HepG2 (cell line): ENCODE data around the gene SCNM1. TPM values are rescaled to one million over a fixed set of nuclear protein-coding genes. Genes with fewer than 3 reads are reported as not detected.

Experiments used
- ATAC-seq: fragments of 200-7000 bp; cut with Tn5 transposase; 3 replicates; pipeline ENCODE4 v1.9.1; 2020; ENCODE audit warnings: mild to moderate bottlenecking, moderate library complexity
- BruUV-seq: library from RNA; stranded (reverse); fragments of 400-500 nt; replicated peaks from 2 replicates; lab custom pipeline; 2021; lab: Mats Ljungman, UMichigan
- CTCF ChIA-PET: fragments of 300-600 bp; formaldehyde crosslinking; extraction: SDS; loops from one replicate; lab custom pipeline; 2021; ENCODE audit warnings: low total read pairs, inconsistent platforms, low intra/inter-chr PET ratio; lab: Yijun Ruan, JAX
- POLR2A ChIA-PET: fragments of 350-600 bp; sonication (Branson Sonifier 250); formaldehyde crosslinking; loops from one replicate; lab custom pipeline; 2020; ENCODE audit warnings: antibody characterized with exemption, inconsistent platforms; lab: Yijun Ruan, JAX
- DNase-seq: peaks from one replicate; pipeline ENCODE4 v3.0.0-alpha.2; 2015; ENCODE audit warnings: low spot score
- FAIRE-seq: peaks from 3 replicates; lab custom pipeline; 2011; peaks lifted over from hg19 to GRCh38; lab: Jason Lieb, UNC
- H2AFZ ChIP-seq: one replicate; pipeline ENCODE4 v1.6.1; 2011; ENCODE audit warnings: low read length, inconsistent platforms
- H3K27ac ChIP-seq: fragments of 300-600 bp; 3 replicates; pipeline ENCODE4 v1.8.0; 2011; ENCODE audit warnings: mixed run types, mild to moderate bottlenecking, mixed read lengths, low read length, inconsistent platforms; ENCODE audit not compliant: insufficient read depth; ENCODE audit errors: extremely low read length
- H3K27me3 ChIP-seq, 2 experiments: fragments of 200-600 bp in 1 of 2; 2 replicates in 1 of 2; 3 replicates in 1 of 2; pipeline versions ENCODE4 v1.6.0 to v1.8.0; 2011; ENCODE audit warnings: low read length in 2 of 2, mild to moderate bottlenecking in 2 of 2, moderate library complexity in 2 of 2, inconsistent platforms in 1 of 2; ENCODE audit not compliant: insufficient read depth in 2 of 2, control insufficient read depth in 1 of 2
- H3K36me3 ChIP-seq, 2 experiments: fragments of 200-600 bp in 1 of 2; replicated peaks in 1 of 2; 2 replicates in 1 of 2; 3 replicates in 1 of 2; pipeline versions ENCODE4 v1.5.1 to v1.8.0; 2011; ENCODE audit warnings: low read length in 2 of 2, inconsistent platforms in 1 of 2; ENCODE audit not compliant: insufficient read depth in 2 of 2, control insufficient read depth in 1 of 2
- H3K4me1 ChIP-seq: 2 replicates; pipeline ENCODE4 v1.5.1; 2012; ENCODE audit warnings: low read length, inconsistent platforms; ENCODE audit not compliant: insufficient read depth
- H3K4me2 ChIP-seq: 2 replicates; pipeline ENCODE4 v1.6.0; 2011; ENCODE audit warnings: low read depth, low read length, inconsistent platforms
- H3K4me3 ChIP-seq, 3 experiments: fragments of 200-600 bp in 1 of 3; sonication (generic), shearing (Covaris generic) in 1 of 3; replicated peaks in 1 of 3; 2 replicates each; pipeline ENCODE4 v1.5.1; 2011 to 2016; ENCODE audit warnings: low read length in 3 of 3, inconsistent platforms in 2 of 3, low read depth in 2 of 3, mild to moderate bottlenecking in 2 of 3, control low read depth in 1 of 3, mixed read lengths in 1 of 3; ENCODE audit not compliant: insufficient read depth in 1 of 3
- H3K79me2 ChIP-seq: one replicate; pipeline ENCODE4 v1.6.1; 2011; ENCODE audit warnings: low read length, inconsistent platforms; ENCODE audit not compliant: insufficient read depth
- H3K9ac ChIP-seq: 2 replicates; pipeline ENCODE4 v1.6.0; 2011; ENCODE audit warnings: mild to moderate bottlenecking, low read depth, low read length, inconsistent platforms; ENCODE audit not compliant: insufficient read depth
- H3K9me3 ChIP-seq: 2 replicates; pipeline ENCODE4 v1.5.1; 2012; ENCODE audit warnings: mild to moderate bottlenecking, low read length
- H4K20me1 ChIP-seq: 2 replicates; pipeline ENCODE4 v1.6.0; 2011; ENCODE audit warnings: inconsistent platforms, mild to moderate bottlenecking, low read length, moderate library complexity; ENCODE audit not compliant: insufficient read depth
- CEBPG ChIP-seq: IDR thresholded peaks from 2 replicates; pipeline ENCODE4 v1.6.1; 2016
- DMTF1 ChIP-seq: sonication (generic); formaldehyde crosslinking; IDR thresholded peaks from 2 replicates; pipeline ENCODE4 v1.4.0; 2020; ENCODE audit warnings: mild to moderate bottlenecking, missing genetic modification reagents
- MLX ChIP-seq: IDR thresholded peaks from 2 replicates; pipeline ENCODE4 v1.6.1; 2016
- RFX5 ChIP-seq: IDR thresholded peaks from 2 replicates; pipeline ENCODE4 v1.6.1; 2011; ENCODE audit warnings: low read depth, low read length, improper control_type of control experiment
- SMARCC2 ChIP-seq: fragments of 450-650 bp; IDR thresholded peaks from 2 replicates; pipeline ENCODE4 v1.6.1; 2017; ENCODE audit warnings: antibody characterized with exemption, mild to moderate bottlenecking
- TSC22D2 ChIP-seq: sonication (generic); formaldehyde crosslinking; IDR thresholded peaks from 2 replicates; pipeline ENCODE4 v1.5.1; 2020; ENCODE audit warnings: missing genetic modification reagents, mild to moderate bottlenecking, borderline replicate concordance
- ZMYM3 ChIP-seq: sonication (generic); formaldehyde crosslinking; IDR thresholded peaks from 2 replicates; pipeline ENCODE4 v1.5.1; 2020; ENCODE audit warnings: mild to moderate bottlenecking, missing genetic modification reagents
- ZNF280D ChIP-seq: sonication (generic); formaldehyde crosslinking; IDR thresholded peaks from 2 replicates; pipeline ENCODE4 v1.5.1; 2020; ENCODE audit warnings: mild to moderate bottlenecking, missing genetic modification reagents
- ZNF549 ChIP-seq: sonication (generic); formaldehyde crosslinking; IDR thresholded peaks from 2 replicates; pipeline ENCODE4 v1.5.0; 2020; ENCODE audit warnings: missing genetic modification reagents
- ZNF770 ChIP-seq: sonication (generic); formaldehyde crosslinking; IDR thresholded peaks from 2 replicates; pipeline ENCODE4 v1.5.0; 2020; ENCODE audit warnings: mild to moderate bottlenecking, missing genetic modification reagents
- ZNF788 ChIP-seq: sonication (generic); formaldehyde crosslinking; IDR thresholded peaks from 2 replicates; pipeline ENCODE4 v1.5.0; 2020; ENCODE audit warnings: mild to moderate bottlenecking, missing genetic modification reagents, borderline replicate concordance
- WGBS: methylation state at CpG from one replicate; pipeline ENCODE4 v1.1.6; 2017; ENCODE audit warnings: low lambda C conversion rate; 5-methylcytosine and 5-hydroxymethylcytosine counted together
- in situ Hi-C: cut with HindIII; loops from 2 replicates; pipeline ENCODE4 v1.10.0; 2017; ENCODE audit warnings: low pct_unique_long_range_greater_than_20kb; ENCODE audit not compliant: extremely low pct_ligation_motif_present
- intact Hi-C: fragments of 100-400 bp; cut with micrococcal nuclease; formaldehyde crosslinking; loops from one replicate; pipeline ENCODE4 v1.10.0; 2022; ENCODE audit not compliant: unreplicated experiment
- polyA plus RNA-seq, 8 experiments: library from polyadenylated mRNA; depleted of rRNA in 3 of 8; stranded (reverse) in 7 of 8; unstranded in 1 of 8; fragments of >200 nt; fragmentation: Illumina TruSeq in 4 of 8; extraction: Trizol in 4 of 8; gene quantifications; 2 replicates each; pipeline versions ENCODE4 v1.2.1 to v1.2.3, GENCODE V29; 2011 to 2016; ENCODE audit warnings: low read depth in 4 of 8, missing spikeins in 1 of 8, mixed read lengths in 1 of 8; ENCODE audit not compliant: insufficient read depth in 1 of 8
- total RNA-seq, 5 experiments: library from RNA; depleted of rRNA; stranded (reverse); fragments of >200 nt; fragmentation: Illumina TruSeq; extraction: Trizol; gene quantifications; 2 replicates each; pipeline ENCODE4 v1.2.3, GENCODE V29; 2016; ENCODE audit warnings: low read depth in 1 of 5

SCNM1 gene
- total and polyA plus RNA-seq, 2 of the 13 experiments (the other 11 are each of a cell fraction or from before 2014, with no cell fraction given), result 16.3 to 31.5 TPM

GRCh38 chr1:151157067-151157531 is 8.8 kb upstream of the SCNM1 start (continued):
- no peak for TF ChIP-seq ZNF280D (CRISPR knock-in tag)

- Histone ChIP-seq H4K20me1 (no peaks in the 10 kb centered on the region), H3K4me2 (no peak overlapping the region), H3K79me2 (no peaks in the 10 kb centered on the region), H3K9ac (no peak overlapping the region), H2AFZ (no peak overlapping the region), H3K4me3 (no peak overlapping the region), H3K27me3 (no peaks in the 10 kb centered on the region), H3K4me1 (peaks cover 1% of the 10 kb centered on the region), H3K36me3 (peaks cover 12 to 18% of the 10 kb centered on the region in 2 experiments), H3K9me3 (no peaks in the 10 kb centered on the region), H3K27ac (no peak overlapping the region)
- DNase-seq, result no peak
- in situ Hi-C loops (loop anchor here (5.0 kb wide), 1 partner anchor 61 kb away; no protein-coding TSS in a partner anchor), intact Hi-C loops (no loop called here)
- no TSS peak for BruUV-seq
- no peak for ATAC-seq
- ChIA-PET POLR2A (no interaction called here), CTCF (no interaction called here)
- WGBS, result 91% methylated on average over 5 of the region's 5 CpGs
- no peak for TF ChIP-seq RFX5
- TF ChIP-seq ZNF770, result no peak
- TF ChIP-seq SMARCC2, result no peak
- TF ChIP-seq MLX (CRISPR knock-in tag), result no peak
- TF ChIP-seq DMTF1, result no peak
- no peak for TF ChIP-seq CEBPG (CRISPR knock-in tag)
- TF ChIP-seq TSC22D2 (CRISPR knock-in tag), result no peak
- TF ChIP-seq ZNF549 (CRISPR knock-in tag), result no peak
- TF ChIP-seq ZNF788 (CRISPR knock-in tag), result no peak
- TF ChIP-seq ZMYM3 (CRISPR knock-in tag), result no peak
- FAIRE-seq, result no peak
These were observed 7.6 kb upstream of the SCNM1 start for GRCh38 chr1:151158326-151158725.
